Tibial nerve (tissue), 4 donors: ENCODE data around the gene CACNG1.
"Not testable (repeated sequence)": the region's sequence is repeated elsewhere in the genome, so short reads cannot be mapped to it uniquely, and the experiment has no call there.

Experiments used
- CTCF ChIP-seq, 5 experiments: fragments of 200-600 bp in 3 of 5; fragments of 450-650 bp in 2 of 5; sonication (generic) in 3 of 5; IDR thresholded peaks; one replicate each; pipeline ENCODE4 v1.5.1; 2016 to 2019; ENCODE audit warnings: antibody characterized with exemption in 5 of 5, mild to moderate bottlenecking in 3 of 5, moderate library complexity in 2 of 5
- EP300 ChIP-seq, 2 donors: sonication (generic); formaldehyde crosslinking; IDR thresholded peaks; one replicate each; pipeline ENCODE4 v1.6.1; 2017; ENCODE audit warnings: antibody characterized with exemption in 2 of 2, mild to moderate bottlenecking in 1 of 2
- POLR2A ChIP-seq, 2 donors: fragments of 450-650 bp; IDR thresholded peaks; one replicate each; pipeline ENCODE4 v1.6.1; 2017; ENCODE audit warnings: antibody characterized with exemption in 2 of 2, mild to moderate bottlenecking in 2 of 2, moderate library complexity in 2 of 2

- not testable (repeated sequence) for TF ChIP-seq CTCF, POLR2A, EP300 (IDR thresholded peaks at IDR 0.05)
These were observed 48.4 kb downstream of the CACNG1 start for GRCh38 chr17:67092710-67093109.
